ENCODE data around the gene PKP1. TPM values are rescaled to one million over a fixed set of nuclear protein-coding genes. Genes with fewer than 3 reads are reported as not detected.

Gene PKP1
- total and polyA plus RNA-seq, 10 of the 15 experiments (the other 5 are each of a cell fraction or from before 2014, with no cell fraction given): 0.03 TPM; not detected in 9

- DNase-seq (ENCODE audit: low read depth, low spot score): no peak
- no peak for ATAC-seq
- no peak for TF ChIP-seq HCFC1 (IDR thresholded peaks at IDR 0.05; ENCODE audit: low read length)
- no peak for TF ChIP-seq WRNIP1 (IDR thresholded peaks at IDR 0.05; ENCODE audit: borderline replicate concordance, low read depth, low read length)
- no peak for TF ChIP-seq MLLT1 (IDR thresholded peaks at IDR 0.05)
- TF ChIP-seq ZBTB33 (IDR thresholded peaks at IDR 0.05): no peak
- no peak for TF ChIP-seq ESRRA (IDR thresholded peaks at IDR 0.05; ENCODE audit: low read length)
- Histone ChIP-seq H4K20me1 (ENCODE audit: control insufficient read depth, insufficient read depth) (no peaks in the 10 kb centered on the region), H3K27me3 (replicated peaks in 1 of 2; ENCODE audit: control insufficient read depth in 2 of 2, insufficient read depth in 2 of 2, low read length in 1 of 2) (no peaks in the 10 kb centered on the region), H2AFZ (ENCODE audit: control insufficient read depth, low read depth, low read length) (no peak overlapping the region), H3K27ac (ENCODE audit: control insufficient read depth, insufficient read depth) (no peak overlapping the region), H3K9me3 (replicated peaks; ENCODE audit: control insufficient read depth, insufficient read depth, low read length) (no peaks in the 10 kb centered on the region), H3K4me1 (ENCODE audit: control insufficient read depth, insufficient read depth, low read length) (no peaks in the 10 kb centered on the region), H3K4me2 (ENCODE audit: control insufficient read depth, insufficient read depth) (no peak overlapping the region), H3K36me3 (ENCODE audit: control insufficient read depth in 2 of 2, insufficient read depth in 2 of 2, low read length in 1 of 2) (no peaks in the 10 kb centered on the region), H3K4me3 (no peak overlapping the region), H3K9ac (ENCODE audit: control insufficient read depth, insufficient read depth, low read length) (no peak overlapping the region), H3K79me2 (ENCODE audit: control insufficient read depth, insufficient read depth, low read length) (no peaks in the 10 kb centered on the region)
- ChIA-PET CTCF (interaction anchor here (1.3 kb wide), 1 partner anchor 112 kb away, joined by 7 read pairs; no protein-coding TSS in a partner anchor), POLR2A (no interaction called here), SMC1A (ENCODE audit: uncharacterized antibody, unreplicated experiment) (no interaction called here), RAD21 (ENCODE audit: unreplicated experiment) (no interaction called here)
- WGBS (ENCODE audit: insufficient coverage, insufficient replicate concordance, low lambda C conversion rate, missing lambda C conversion rate): 16% methylated on average over 10 of the region's 10 CpGs
- intact Hi-C loops (cut with micrococcal nuclease; ENCODE audit: unreplicated experiment) (loop anchor here (5.0 to 10.0 kb wide), 2 partner anchors 97 to 264 kb away; no protein-coding TSS in a partner anchor), in situ Hi-C loops (cut with MboI) (no loop called here)
- no TSS peak for BruUV-seq (replicated peaks)
- FAIRE-seq: no peak
These were observed 32.8 kb upstream of the PKP1 start for GRCh38 chr1:201250326-201251011.
